ENCODE data around the gene EYA2.

The EYA2 gene

GRCh38 chr20:46894579-46894958, at the start of gene EYA2:
TSS of gene EYA2 (plus strand) at chr20:46894843. CDS start at chr20:46990011, 95,168 bp downstream.
- TF ChIP-seq CTCF (conservative IDR thresholded peaks at IDR 0.05; ENCODE audit: low read depth, low read length), result no peak
- H3K4me3 ChIP-seq (ENCODE audit: low read depth, low read length), result no peak within 1 kb of the TSS

GRCh38 chr20:46844965-46845364, 49.7 kb upstream of the EYA2 start:
- TF ChIP-seq CTCF (conservative IDR thresholded peaks at IDR 0.05; ENCODE audit: low read depth, low read length), result no peak
- DNase-seq (ENCODE audit: low read depth), result no peak

More at GRCh38 chr20:46894579-46894958, at the start of gene EYA2:
- DNase-seq (ENCODE audit: low read depth), result no peak

GRCh38 chr20:46849269-46849668, 45.4 kb upstream of the EYA2 start:
- no peak for TF ChIP-seq CTCF (conservative IDR thresholded peaks at IDR 0.05; ENCODE audit: low read depth, low read length)
- no peak for DNase-seq (ENCODE audit: low read depth)
- H3K4me3 ChIP-seq (ENCODE audit: low read depth, low read length), result no peak overlapping the region

More at GRCh38 chr20:46844965-46845364, 49.7 kb upstream of the EYA2 start:
- no peak overlapping the region for H3K4me3 ChIP-seq (ENCODE audit: low read depth, low read length)

- H3K4me3 ChIP-seq (ENCODE audit: low read depth, low read length), result no peak overlapping the region
- no peak for DNase-seq (ENCODE audit: low read depth)
- no peak for TF ChIP-seq CTCF (conservative IDR thresholded peaks at IDR 0.05; ENCODE audit: low read depth, low read length)
Observed at GRCh38 chr20:46849751-46850150, 44.9 kb upstream of the EYA2 start.

GRCh38 chr20:46850416-46850815, 44.2 kb upstream of the EYA2 start:
- no peak for DNase-seq (ENCODE audit: low read depth)
- no peak overlapping the region for H3K4me3 ChIP-seq (ENCODE audit: low read depth, low read length)
- no peak for TF ChIP-seq CTCF (conservative IDR thresholded peaks at IDR 0.05; ENCODE audit: low read depth, low read length)

GRCh38 chr20:46850896-46851295, 43.7 kb upstream of the EYA2 start:
- no peak for DNase-seq (ENCODE audit: low read depth)
- TF ChIP-seq CTCF (conservative IDR thresholded peaks at IDR 0.05; ENCODE audit: low read depth, low read length), result no peak

GRCh38 chr20:46851746-46852145, 42.9 kb upstream of the EYA2 start:
- no peak for DNase-seq (ENCODE audit: low read depth)
- no peak for TF ChIP-seq CTCF (conservative IDR thresholded peaks at IDR 0.05; ENCODE audit: low read depth, low read length)
- no peak overlapping the region for H3K4me3 ChIP-seq (ENCODE audit: low read depth, low read length)

More at GRCh38 chr20:46850896-46851295, 43.7 kb upstream of the EYA2 start:
- H3K4me3 ChIP-seq (ENCODE audit: low read depth, low read length), result no peak overlapping the region
